Ascending aorta (tissue), 2 donors: ENCODE measurements around the gene AP1S1. TPM values are rescaled to one million over a fixed set of nuclear protein-coding genes. Genes with fewer than 3 reads are reported as not detected.

Source experiments
- DNase-seq, 2 donors: peaks; one replicate each; pipeline ENCODE4 v3.0.0-alpha.2; 2019; ENCODE audit warnings: low spot score in 2 of 2
- H3K27ac ChIP-seq, 2 donors: fragments of 200-600 bp; sonication (generic); one replicate each; pipeline ENCODE4 v1.5.1; 2016 to 2017; ENCODE audit warnings: mild to moderate bottlenecking in 1 of 2
- H3K27me3 ChIP-seq: fragments of 200-600 bp; sonication (generic); one replicate; pipeline ENCODE4 v1.5.1; 2017
- H3K36me3 ChIP-seq, 2 donors: fragments of 200-600 bp; sonication (generic); one replicate each; pipeline ENCODE4 v1.5.1; 2016
- H3K4me1 ChIP-seq, 2 donors: fragments of 200-600 bp; sonication (generic); one replicate each; pipeline ENCODE4 v1.5.1; 2016 to 2017; ENCODE audit warnings: mild to moderate bottlenecking in 1 of 2
- H3K4me3 ChIP-seq, 2 donors: fragments of 200-600 bp; sonication (generic); one replicate each; pipeline ENCODE4 v1.5.1; 2016 to 2017; ENCODE audit warnings: mild to moderate bottlenecking in 1 of 2
- H3K9me3 ChIP-seq, 2 donors: fragments of 200-600 bp; sonication (generic); one replicate each; pipeline ENCODE4 v1.5.1; 2016
- CTCF ChIP-seq, 3 experiments: fragments of 200-600 bp in 2 of 3; fragments of 450-650 bp in 1 of 3; sonication (generic) in 2 of 3; IDR thresholded peaks; one replicate each; pipeline ENCODE4 v1.5.1; 2016 to 2019; ENCODE audit warnings: antibody characterized with exemption in 3 of 3, mild to moderate bottlenecking in 1 of 3, moderate library complexity in 1 of 3
- intact Hi-C: fragments of 100-400 bp; cut with DNase I; formaldehyde crosslinking; loops from one replicate; pipeline ENCODE4 v1.15.1; 2023
- total RNA-seq: library from RNA; depleted of rRNA; stranded (reverse); fragments of >200 nt; gene quantifications from one replicate; pipeline ENCODE4 v1.1.0, GENCODE V29; 2016

AP1S1 gene
- total RNA-seq, 1 donor from 2014 or later, result 77.4 TPM

- peaks cover 19 to 32% of the 10 kb centered on the region in 2 donors for H3K4me1 ChIP-seq
These were observed 15.7 kb downstream of the AP1S1 start for GRCh38 chr7:101169838-101170551.

GRCh38 chr7:101170617-101171441, 16.6 kb downstream of the AP1S1 start:
- no peak for TF ChIP-seq CTCF (IDR thresholded peaks at IDR 0.05)
- H3K27me3 ChIP-seq, result peaks cover 45% of the 10 kb centered on the region
- no peak for DNase-seq
- peaks cover 18 to 26% of the 10 kb centered on the region in 2 donors for H3K4me1 ChIP-seq
- no peak overlapping the region for H3K4me3 ChIP-seq
- H3K9me3 ChIP-seq, result no peaks in the 10 kb centered on the region
- H3K36me3 ChIP-seq, result no peaks in the 10 kb centered on the region
- intact Hi-C loops, result loop anchor here (2.0 kb wide), 1 partner anchor 26 kb away; no protein-coding TSS in a partner anchor
- H3K27ac ChIP-seq, result no peak overlapping the region

More at GRCh38 chr7:101169838-101170551, 15.7 kb downstream of the AP1S1 start:
- TF ChIP-seq CTCF (IDR thresholded peaks at IDR 0.05), result peak; percentile 73 to 86 (median 82)
- Histone ChIP-seq H3K9me3 (no peaks in the 10 kb centered on the region), H3K36me3 (no peaks in the 10 kb centered on the region), H3K4me3 (no peak overlapping the region), H3K27me3 (peaks cover 50% of the 10 kb centered on the region), H3K27ac (no peak overlapping the region)
- peak in 1 of 2 donors; percentile 84 for DNase-seq
- intact Hi-C loops, result loop anchor here (1.0 to 2.0 kb wide), 2 partner anchors 16 to 25 kb away; partner anchors contain the start of gene AP1S1

- no peaks in the 10 kb centered on the region for H3K9me3 ChIP-seq
- peaks cover 16 to 25% of the 10 kb centered on the region in 2 donors for H3K4me1 ChIP-seq
- peaks cover 43% of the 10 kb centered on the region for H3K27me3 ChIP-seq
- intact Hi-C loops, result loop anchor here (2.0 kb wide), 1 partner anchor 27 kb away; no protein-coding TSS in a partner anchor
- no peaks in the 10 kb centered on the region for H3K36me3 ChIP-seq
- H3K27ac ChIP-seq, result no peak overlapping the region
- DNase-seq, result no peak
- no peak overlapping the region for H3K4me3 ChIP-seq
- no peak for TF ChIP-seq CTCF (IDR thresholded peaks at IDR 0.05)
These were observed 17.2 kb downstream of the AP1S1 start for GRCh38 chr7:101171442-101171837.

- TF ChIP-seq CTCF (IDR thresholded peaks at IDR 0.05), result no peak
- H3K36me3 ChIP-seq, result no peaks in the 10 kb centered on the region
- H3K27me3 ChIP-seq, result peaks cover 45% of the 10 kb centered on the region
- intact Hi-C loops, result no loop called here
- no peak for DNase-seq
- H3K9me3 ChIP-seq, result no peaks in the 10 kb centered on the region
- H3K4me3 ChIP-seq, result peak overlapping the region in 1 of 2 donors; percentile 37
- peaks cover 16 to 25% of the 10 kb centered on the region in 2 donors for H3K4me1 ChIP-seq
- no peak overlapping the region for H3K27ac ChIP-seq
These were observed 18.0 kb downstream of the AP1S1 start for GRCh38 chr7:101172005-101172853.
